ENCODE results near the gene UROD.

GRCh38 chr1:45016090-45016697, 4.1 kb downstream of the UROD start:
- TF ChIP-seq CTCF (IDR thresholded peaks at IDR 0.05) (no peak), POLR2A (IDR thresholded peaks at IDR 0.05) (no peak)
